Stimulated activated CD8-positive, alpha-beta memory T cell treated with anti-CD3 and anti-CD28 coated beads, Interleukin-4, amount 100 ng/mL, for 4 hours (primary cell): ENCODE measurements around the gene ISM2.
A peak's percentile ranks its signal among the peaks of the same experiment; 100 is the strongest.
"Not testable (repeated sequence)": the region's sequence is repeated elsewhere in the genome, so short reads cannot be mapped to it uniquely, and the experiment has no call there.

Experiments used
- DNase-seq, 2 donors: peaks; one replicate each; pipeline ENCODE4 v3.0.0-alpha.2; 2020; ENCODE audit warnings: low read depth in 2 of 2, low spot score in 1 of 2

Gene ISM2

DNA sequence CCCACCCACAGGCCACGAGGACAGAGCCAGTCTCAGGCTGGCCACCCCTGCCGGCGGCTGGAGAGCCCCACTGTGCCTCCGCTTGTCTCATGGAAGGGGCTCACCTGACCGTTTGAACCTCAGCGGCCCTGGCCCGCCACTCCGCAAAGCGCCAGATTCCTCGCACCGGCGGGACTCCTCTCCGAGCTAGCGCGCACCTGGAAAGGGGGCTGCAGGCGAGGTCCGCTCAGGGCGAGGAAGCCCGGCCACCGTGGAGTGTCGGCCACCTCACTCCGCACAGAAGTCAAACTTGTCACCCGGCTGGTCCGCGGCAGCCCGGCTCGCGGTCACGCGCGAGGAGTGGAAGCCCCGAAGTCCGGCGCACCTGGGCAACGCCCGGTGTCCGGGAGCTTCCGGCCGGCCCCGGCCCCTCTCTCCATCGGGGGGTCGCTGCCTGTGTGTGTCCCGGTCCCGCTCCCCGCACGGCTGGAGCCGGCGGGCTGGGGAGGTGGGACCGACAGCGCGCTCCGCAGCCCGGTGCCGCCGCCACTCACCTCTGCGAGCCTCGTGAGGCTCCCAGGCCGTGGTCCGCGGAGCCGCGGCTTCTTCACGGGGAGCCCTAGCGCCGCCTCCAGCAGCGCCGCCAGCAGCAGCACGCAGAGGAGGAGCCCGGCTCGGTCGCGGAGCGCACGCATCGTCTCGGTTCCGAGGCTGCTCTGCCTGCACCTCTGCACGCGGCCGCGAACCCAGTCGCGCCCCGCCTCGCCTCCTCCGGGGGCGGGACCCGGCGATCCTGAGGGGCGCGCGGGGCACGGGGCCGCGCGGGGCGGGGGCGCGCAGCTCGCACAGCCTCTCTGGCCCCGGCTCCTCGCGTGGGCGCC, at the start of gene ISM2:
ISM2 (minus strand) TSS at position 697 of the 860 bp plus-strand sequence; CDS start at position 674, 23 bp downstream.
- DNase-seq: peak in 1 of 2 donors; percentile 14

DNA sequence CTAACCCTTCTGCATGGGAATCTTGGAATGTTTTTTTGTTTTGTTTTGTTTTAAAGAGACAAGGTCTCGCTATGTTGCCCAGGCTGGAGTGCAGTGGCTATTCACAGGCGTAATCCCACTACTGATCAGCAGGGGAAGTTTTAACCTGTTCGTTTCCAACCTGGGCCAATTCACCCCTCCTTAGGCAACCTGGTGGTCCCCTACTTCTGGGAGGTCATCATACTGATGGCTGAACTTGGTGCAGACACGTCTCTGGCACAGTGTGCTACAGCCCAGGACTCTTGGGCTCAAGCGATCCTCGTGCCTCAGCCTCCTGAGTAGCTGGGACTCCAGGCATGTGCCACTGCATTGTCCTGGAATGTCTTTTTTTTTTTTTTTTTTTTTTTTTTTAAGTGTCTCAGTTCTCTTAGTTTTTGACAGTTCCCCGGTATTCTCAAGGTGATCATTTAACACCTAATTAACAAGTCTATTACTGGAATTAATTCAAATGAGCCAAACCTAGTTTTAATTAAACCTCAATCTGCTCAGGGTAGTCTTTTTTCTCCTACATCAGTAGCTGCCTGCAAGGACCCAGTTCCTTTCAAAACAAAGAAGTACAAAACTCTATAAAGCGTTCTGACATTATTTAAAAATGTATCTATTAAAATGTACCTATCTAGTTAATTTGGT, 49.0 kb upstream of the ISM2 start:
- no peak for DNase-seq

DNA sequence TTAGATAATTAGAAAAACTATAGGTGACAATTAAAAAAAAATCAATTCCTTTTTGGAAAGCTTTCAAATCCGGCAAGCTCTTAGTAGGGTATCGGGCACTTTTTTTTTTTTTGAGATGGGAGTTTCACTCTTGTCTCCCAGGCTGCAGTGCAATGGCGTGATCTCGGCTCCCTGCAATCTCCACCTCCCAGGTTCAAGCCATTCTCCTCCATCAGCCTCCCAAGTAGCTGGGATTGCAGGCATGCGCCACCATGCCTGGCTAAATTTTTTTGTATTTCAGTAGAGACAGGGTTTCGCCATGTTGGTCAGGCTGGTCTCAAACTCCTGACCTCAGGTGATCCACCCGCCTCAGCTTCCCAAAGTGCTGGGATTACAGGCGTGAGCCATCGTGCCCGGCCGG, 46.6 kb upstream of the ISM2 start:
- not testable (repeated sequence) for DNase-seq

DNA sequence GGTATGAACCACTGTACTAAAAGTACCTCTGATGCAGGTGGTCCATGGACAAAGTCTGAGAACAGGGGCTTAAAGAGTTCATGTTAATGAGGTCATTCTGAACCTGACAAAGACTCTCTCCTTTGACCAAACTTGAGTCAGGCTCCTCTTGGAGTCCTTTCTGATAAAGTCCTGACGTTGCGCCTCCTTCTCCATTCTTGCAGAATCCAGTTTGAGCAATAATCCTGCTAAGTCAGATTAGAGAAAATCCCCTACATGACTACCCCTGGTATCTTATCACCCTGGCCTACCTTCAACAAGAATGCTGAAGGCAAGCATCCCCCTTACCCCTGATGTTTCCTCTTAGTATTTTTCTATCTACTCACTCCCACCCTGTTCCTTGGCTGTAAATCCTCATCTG, 46.0 kb upstream of the ISM2 start:
- no peak for DNase-seq

DNA sequence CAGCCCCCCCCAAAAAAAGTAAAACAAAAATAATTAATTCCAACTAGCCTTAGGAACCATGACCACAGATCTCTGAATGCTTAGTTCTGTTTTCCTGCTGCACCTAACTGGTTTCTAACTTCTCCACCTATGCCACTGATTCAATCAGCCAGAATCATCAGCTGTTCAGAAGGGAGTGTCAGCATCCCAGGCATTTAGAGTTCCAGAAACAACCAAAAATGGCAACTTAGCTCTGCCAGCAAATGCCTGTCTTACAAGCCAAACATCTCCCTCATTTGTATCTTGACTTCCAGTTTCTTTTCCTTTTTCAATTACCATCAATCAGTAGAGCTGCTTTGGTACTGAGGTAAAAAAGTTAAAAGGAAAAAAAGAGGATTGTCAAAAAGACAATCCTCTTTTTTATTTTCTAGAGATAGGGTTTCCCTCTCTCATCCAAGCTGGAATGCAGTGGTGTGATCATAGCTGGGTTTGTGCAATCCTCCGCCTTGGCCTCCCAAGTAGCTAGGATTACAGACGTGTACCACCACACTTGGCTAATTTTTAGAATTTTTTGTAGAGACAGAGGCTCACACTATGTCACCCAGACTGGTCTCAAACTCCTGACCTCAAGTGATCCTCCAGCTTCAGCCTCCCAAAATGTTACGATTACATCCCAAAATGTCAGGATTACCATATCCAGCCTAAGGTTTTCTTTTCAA, 45.2 kb upstream of the ISM2 start:
- no peak for DNase-seq

DNA sequence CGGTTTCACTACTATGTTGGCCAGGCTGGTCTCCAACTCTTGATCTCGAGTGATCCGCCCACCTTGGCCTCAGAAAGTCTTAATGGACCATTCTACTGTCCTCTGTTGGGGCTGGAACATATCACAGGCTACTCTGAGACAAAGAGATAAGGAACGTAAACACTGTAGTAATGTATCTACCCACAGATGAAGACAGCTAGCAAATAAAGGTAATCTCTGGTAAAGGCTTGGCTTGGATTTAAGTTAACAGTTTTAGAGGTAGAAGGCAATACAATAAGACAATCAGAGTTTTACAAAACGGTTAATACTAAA, 44.6 kb upstream of the ISM2 start:
- no peak for DNase-seq

DNA sequence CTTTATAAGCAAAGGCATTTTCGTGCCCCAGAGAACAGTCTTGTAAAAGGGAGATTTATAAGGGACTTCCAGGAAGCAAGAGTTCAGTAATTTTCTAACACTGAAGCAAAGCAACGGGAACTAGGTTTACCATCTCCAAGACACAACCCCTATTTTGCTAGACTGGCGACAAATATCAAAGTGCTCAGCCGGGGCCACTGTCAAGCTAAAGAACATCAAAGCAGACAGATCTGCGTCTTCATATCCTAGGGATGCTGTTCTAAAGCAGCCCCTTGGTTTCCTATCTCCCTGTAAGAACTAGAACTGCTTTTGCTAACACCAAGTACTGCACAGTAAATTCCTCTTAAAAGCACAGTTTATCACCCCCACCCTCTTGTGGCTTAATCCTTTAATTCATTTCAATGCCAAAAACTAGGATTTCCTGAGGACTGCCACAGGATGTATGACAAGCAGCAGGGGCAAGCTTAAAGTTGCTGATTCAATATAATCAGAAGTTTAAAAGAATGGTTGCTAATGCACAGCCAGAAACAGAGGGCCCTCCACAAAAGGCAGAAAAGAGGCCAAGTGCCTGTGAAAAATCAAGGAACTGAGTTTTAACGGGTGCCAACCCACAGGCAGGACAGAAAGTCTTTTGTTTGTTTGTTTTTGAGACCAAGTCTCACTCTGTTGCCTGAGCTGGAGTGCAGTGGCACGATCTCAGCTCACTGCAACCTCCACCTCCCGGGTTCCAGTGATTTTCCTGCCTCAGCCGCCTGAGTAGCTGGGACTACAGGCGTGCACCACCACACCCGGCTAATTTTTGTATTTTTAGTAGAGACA, 44.0 kb upstream of the ISM2 start:
- no peak for DNase-seq

DNA sequence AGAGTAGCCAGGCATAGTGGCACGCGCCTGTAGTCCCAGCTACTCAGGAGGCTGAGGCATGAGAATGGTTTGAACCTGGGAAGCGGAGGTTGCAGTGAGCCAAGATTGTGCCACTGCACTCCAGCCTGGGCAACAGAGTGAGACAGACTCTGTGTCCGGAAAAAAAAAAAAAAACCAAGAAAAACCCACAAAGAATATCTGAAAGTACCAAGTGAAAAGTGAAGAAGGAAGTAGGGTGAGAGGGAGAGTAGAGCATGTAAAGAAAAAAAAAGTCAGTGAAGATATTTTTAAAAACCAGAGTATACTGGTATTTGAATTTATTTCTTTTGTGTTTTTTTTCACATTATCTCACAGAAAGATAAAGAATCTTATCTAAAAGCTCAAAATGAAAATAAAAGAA, 43.3 kb upstream of the ISM2 start:
- DNase-seq: no peak

DNA sequence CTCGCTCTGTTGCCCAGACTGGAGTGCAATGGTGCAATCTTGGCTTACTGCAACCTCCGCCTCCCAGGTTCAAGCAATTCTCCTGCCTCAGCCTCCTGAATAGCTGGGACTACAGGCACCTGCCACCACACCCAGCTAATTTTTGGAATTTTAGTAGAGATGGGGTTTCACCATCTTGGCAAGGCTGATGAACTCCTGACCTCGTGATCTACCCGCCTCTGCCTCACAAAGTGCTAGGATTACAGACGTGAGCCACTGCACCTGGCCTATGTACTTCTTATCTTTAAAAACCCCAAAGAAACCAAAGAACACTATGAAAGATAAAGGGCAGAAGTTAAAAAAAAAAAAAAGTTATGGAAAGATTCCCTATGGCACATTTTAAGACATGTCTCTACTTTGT, 38.3 kb upstream of the ISM2 start:
- DNase-seq: not testable (repeated sequence)

DNA sequence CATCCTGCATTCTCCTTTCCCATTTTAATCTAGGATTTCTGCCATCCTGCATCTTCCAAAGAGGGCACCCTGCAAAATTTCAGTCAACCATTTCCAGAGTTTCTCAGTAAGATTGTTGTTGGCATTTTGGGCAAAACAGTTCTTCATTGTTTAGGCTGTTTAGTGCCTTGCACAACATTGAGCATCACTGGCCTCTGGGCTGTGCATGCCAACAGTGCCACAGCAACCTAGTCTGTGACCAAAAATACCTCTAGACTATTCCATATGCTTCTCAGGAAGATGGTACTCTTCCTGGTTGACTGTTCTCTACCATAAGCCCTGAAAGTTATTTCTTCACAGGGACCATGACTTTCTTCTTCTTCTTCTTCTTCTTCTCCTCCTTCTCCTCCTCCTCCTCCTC, 32.5 kb upstream of the ISM2 start:
- no peak for DNase-seq

DNA sequence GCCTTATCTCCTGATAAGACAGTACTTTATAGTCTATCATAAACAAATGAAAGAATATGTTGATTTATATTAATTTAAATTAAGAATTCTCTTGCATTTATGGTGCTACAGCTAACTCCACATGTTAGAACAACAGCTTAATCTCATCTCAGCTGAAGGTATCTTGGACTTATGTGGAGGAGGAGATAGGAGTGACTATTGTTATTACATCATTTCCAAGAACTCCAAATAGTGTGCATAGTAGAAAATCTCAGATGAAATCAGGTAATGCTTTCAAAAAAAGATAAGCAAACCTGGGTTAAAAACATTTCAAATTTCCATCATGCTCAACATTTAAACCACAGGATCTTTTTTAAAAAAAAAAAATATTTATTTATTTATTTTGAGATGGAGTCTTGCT, 31.3 kb upstream of the ISM2 start:
- DNase-seq: no peak

DNA sequence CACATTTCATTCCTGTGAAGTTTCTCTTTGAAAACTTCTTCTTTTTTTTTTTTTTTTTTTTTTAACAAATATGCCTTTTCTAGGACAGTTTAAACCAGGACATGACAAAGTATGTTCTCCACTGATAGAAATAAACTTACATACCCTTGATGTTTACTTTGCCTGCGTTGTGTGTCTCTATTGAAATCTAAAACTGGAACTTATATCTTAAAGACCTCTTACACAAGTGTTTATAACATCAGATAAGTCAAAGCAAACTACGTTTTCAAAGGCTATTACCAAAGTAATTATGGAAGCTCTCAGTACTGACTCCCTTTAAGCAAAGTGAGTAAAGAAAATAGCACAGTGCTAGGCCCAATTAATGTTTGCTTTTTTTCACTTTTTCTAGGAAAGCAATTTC, 30.6 kb upstream of the ISM2 start:
- DNase-seq: no peak

DNA sequence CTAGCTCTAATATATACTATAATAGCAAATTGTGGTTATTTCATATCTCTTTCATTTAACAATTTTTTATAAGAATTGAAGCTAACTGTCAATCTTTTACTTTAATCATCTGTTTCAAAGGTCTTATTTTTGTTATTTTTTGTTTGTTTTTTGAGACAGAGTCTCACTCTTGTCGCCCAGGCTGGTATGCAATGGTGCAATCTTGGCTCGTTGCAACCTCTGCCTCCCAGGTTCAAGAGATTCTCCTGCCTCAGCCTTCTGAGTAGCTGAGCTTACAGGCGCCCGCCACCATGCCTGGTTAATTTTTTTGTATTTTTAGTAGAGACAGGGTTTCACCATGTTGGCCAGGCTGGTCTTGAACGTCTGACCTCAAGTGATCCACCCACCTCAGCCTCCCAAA, 30.1 kb upstream of the ISM2 start:
- DNase-seq: not testable (repeated sequence)

DNA sequence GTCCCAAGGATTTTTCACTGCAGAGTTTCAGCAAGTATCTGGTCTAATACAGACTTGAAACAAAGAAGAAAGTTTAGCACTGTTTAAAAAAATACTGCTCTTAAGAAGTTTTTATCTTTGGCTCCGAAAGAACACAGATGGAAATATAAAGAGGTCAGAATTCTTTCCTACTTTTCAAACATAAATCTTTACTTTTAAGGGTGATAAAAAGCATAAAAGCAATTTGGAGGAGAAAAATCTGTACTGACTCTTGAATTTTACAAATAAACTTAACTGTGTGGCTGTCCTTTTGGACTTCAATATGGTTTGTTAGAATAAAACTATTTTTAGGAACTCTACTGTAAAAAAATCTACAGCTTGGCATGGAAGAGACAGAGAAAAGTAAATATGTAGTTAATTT, 27.6 kb upstream of the ISM2 start:
- no peak for DNase-seq

DNA sequence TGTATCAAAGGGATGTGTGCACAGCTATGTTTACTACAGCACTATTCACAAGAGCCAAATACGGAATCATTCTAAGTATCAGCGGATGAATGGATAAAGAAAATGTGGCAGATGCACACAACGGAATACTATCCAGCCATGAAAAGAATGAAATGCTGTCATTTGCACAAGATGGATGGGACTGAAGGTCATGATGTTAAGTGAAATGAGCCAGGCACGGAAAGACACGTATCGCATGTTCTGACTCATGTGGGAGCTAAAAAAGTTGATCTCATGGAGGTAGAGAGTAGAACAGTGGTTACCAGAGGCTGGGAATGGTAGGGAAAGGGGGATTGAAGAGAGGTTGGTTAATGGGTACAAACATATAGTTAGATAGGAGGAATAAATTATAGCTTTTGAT, 25.9 kb upstream of the ISM2 start:
- DNase-seq: no peak

DNA sequence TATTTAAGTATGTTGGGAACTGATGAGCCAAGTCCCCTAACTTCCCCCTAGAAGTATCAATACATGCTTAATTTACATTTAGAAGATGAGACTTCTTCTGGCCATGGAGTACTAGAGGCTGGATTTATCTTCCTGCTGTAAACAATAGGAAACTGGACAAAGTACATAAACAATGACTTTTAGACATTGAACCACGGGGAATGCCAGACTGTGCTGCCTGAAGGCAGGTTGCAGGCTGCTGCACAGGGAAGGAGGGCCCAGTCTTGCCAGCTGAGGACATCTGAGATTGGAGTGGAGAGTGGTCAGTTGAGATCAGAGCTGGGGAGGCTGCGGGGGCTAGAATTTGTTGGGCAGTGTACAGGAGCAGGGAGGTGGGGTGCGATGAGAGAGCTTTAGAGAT, 24.5 kb upstream of the ISM2 start:
- no peak for DNase-seq

DNA sequence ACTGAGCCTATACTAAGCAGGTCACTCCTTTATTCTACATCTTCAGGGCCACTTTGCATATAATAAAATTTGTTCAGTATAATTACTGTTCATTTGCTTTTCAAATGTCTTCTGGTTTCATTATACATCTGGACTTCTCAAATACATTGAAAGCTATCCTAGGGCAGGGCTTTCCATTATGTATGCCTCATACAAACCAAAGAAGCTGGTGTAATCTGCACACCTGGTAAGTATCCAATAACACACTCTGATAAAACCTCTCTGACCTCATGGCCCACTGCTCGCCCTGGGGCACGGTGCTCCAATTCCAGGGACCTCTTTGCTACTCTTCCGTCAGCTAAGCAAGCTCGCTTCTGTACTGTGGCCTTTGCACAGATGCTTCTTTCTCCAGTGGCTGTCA, 21.9 kb upstream of the ISM2 start:
- DNase-seq: no peak

DNA sequence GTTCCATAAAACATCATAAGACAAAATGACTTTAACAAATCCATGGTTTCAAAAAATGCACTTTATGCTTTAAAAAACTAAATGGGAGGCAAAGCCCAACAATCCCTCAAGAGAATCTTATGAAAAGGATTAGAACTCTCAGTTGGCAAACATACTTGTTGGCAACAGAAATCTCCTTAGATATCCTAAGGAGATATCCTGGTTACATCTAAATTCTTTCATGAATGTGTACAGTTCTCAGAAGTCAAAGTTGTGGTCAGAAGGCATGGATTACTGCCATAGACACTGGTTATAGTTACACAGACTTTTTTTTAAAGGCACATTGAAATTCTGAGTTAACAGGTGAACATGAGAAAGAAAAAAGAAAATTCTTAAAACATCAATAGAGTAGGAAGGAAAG, 17.5 kb upstream of the ISM2 start:
- no peak for DNase-seq

DNA sequence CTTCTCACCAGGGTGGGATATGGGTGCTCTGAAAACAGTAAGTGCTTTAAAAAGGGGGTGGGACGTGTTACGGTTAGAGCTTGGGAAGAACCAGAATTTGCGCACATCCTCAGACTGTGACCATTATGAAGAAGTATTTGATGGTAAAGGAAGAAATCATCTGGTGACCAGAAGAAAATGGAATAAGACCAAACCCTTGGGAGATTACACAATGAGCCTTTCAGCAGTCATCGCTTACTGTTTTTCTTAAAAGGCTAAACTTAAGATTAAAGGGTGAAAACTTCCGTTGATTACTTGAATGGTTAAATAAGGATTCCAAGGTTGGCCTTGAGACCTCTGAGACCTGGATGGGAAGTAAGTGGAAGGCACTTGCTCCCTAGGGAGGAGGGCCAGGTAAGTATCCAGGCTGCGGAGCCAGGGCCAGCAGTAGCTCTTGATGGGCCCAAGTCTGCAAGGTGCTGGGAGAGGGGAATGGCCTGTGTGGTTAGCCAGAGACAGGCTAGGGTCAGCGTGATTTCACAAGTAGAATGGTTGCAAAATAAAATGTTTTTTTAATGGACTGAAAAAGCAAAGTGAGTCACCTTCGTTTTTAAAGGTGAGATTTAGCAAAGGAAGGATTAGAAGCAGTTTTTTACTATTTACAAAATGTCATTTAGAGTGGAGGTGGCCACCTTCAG, 13.0 kb upstream of the ISM2 start:
- no peak for DNase-seq

DNA sequence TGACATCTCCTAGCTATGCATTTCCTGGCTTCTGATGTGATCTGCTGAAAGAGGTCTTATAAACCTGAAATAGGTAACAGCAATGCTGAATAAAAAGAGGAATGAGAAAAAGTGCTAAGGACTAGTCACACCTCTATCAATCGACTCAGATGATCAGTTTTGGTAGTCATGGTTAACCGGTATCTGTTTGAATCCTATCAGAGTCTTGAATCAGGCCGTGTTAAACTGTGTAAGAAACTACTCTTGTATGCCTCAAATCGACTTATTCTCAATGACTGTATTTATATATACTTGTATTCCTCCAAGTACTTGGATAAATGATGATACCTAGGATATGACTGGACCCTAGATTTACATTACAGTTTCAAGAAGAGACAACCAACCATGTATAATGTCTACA, 10.8 kb upstream of the ISM2 start:
- DNase-seq: no peak

DNA sequence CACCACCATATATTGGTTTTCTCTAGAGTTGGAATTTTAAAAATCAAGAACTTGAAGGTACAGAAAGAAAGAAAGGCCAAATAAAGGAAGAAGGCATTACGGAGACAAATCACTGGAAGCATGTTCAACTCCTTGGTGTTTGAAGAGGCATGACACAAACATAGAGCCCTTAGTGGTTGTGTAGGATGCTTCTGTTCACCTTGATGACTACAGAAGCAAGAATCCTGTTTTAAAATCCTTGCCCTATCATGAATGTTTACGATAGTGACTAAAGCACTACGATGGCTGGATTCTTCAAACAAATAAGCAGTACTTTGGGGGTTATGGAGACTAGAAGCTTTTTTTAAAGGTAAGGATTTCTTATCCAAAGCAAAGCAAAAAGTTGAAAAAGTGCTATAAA, 10.3 kb upstream of the ISM2 start:
- DNase-seq: no peak
